MG63 (cell line): ENCODE data around the gene ZNF585A. TPM values are rescaled to one million over a fixed set of nuclear protein-coding genes. Genes with fewer than 3 reads are reported as not detected.
A peak's percentile ranks its signal among the peaks of the same experiment; 100 is the strongest.
"Not testable (repeated sequence)": the region's sequence is repeated elsewhere in the genome, so short reads cannot be mapped to it uniquely, and the experiment has no call there.

ENCODE experiments used
- DNase-seq: peaks from one replicate; pipeline ENCODE4 v3.0.0-alpha.2; 2020
- H3K27me3 ChIP-seq: fragments of 250-450 bp; sonication (Bioruptor Pico); 2 replicates; pipeline ENCODE4 v1.5.1; 2020; ENCODE audit warnings: mild to moderate bottlenecking, moderate library complexity
- H3K36me3 ChIP-seq: fragments of 250-450 bp; sonication (Bioruptor Pico); 2 replicates; pipeline ENCODE4 v1.5.1; 2020; ENCODE audit warnings: mild to moderate bottlenecking, moderate library complexity
- H3K4me3 ChIP-seq: fragments of 250-450 bp; sonication (Bioruptor Pico); 2 replicates; pipeline ENCODE4 v1.5.1; 2020; ENCODE audit warnings: mild to moderate bottlenecking, moderate library complexity
- H3K9me3 ChIP-seq: fragments of 250-450 bp; sonication (Bioruptor Pico); 2 replicates; pipeline ENCODE4 v1.5.1; 2020; ENCODE audit warnings: mild to moderate bottlenecking, moderate library complexity
- total RNA-seq: library from RNA; depleted of rRNA; stranded (reverse); fragments of >200 nt; shearing (Covaris generic); gene quantifications from 2 replicates; pipeline ENCODE4 v1.2.3, GENCODE V29; 2014; ENCODE audit warnings: low replicate concordance; rRNA removed

The ZNF585A gene
- total RNA-seq: 0.13 and 0.47 TPM in 2 replicates

DNA sequence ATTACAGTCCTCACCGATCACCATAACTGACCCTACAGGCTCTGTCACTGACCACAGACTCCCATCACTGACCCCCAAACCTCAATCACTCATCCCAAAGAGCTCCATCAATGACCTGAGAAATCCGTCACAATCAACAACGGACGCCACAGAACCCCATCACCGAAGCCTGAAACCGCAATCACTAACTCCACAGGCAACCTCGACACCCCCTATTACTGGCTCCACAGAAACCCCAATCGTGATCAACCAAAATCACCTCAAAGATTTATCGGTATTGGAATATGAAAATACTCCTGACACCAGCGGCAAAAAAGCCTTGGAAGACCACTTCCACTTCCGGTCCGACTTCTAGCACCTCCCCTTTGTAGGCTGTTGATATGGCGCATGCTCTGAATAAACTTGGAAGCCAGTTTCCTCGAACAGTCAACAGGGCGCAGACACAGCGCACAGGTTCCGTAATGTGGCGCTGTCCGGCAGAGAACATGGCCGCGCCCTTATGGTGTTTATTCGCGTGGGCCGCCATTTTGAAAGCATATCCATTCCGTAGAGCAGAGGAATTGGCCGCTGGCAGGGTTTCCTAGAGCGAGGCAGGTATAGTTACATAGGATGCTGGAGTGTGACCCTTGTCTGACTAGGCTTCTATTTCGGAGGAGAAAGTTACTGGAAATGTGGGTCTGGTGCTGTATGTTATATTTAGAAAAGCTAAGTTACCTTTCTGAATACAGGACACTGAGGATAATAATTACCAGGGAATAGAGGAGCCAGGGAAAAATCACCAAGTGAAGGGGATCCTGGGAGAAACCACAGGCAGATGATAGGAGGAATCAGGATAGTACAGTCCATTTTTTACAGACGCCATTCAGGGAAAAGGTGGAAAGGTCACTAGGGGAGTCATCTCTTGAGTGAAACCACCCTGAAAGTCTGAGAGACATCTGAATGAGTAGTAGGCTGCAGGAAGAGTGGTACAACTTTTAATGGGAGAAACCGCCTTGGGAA, at the start of gene ZNF585A:
ZNF585A (minus strand) TSS at position 328 of the 999 bp plus-strand sequence. CDS start 2,785 bp downstream, outside the sequence.
- H3K4me3 ChIP-seq: peak within 1 kb of the TSS; percentile 60
- H3K9me3 ChIP-seq: peaks cover 19% of the 10 kb centered on the region
- H3K36me3 ChIP-seq: 0 out of 2 replicates have a peak, but pooled peaks cover 3% of the 10 kb centered on the region
- no peaks in the 10 kb centered on the region for H3K27me3 ChIP-seq
- peak; percentile 85 for DNase-seq

DNA sequence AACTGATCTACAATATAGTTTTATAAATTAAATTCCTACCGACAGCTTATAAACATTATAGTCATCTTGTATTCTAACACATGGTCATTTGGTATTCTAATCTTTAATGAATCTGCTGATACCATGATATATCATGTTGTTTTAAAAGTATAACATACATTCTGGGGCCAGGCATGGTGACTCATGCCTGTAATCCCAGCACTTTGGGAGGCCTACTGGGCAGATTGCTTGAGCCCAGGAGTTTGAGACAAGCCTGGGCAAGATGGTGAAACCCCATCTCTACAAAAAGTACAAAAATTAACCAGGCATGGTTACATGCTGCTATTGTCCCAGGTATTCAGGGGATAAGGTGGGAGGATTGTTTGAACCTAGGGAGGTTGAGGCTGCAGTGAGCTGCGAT, 48.6 kb upstream of the ZNF585A start:
- Histone ChIP-seq H3K4me3 (no peak overlapping the region), H3K27me3 (no peaks in the 10 kb centered on the region), H3K9me3 (peaks cover 29% of the 10 kb centered on the region), H3K36me3 (peaks cover 51% of the 10 kb centered on the region)
- DNase-seq: no peak

DNA sequence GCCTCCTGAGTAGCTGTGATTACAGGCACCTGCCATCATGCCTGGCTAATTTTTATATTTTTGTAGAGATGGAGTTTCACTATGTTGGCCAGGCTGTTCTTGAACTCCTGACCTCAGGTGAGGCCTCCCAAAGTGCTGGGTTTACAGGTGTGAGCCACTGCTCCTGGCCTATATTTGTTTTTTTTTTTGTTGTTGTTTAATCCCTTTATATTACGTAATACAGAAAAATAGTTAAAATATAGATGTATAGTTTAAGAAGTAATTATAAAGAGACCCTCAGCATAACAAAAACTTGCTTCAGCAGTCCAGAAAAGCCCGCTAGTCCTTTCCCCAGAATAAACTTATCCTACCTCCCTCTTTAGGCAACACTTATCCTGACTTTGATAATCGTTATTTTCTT, 47.9 kb upstream of the ZNF585A start:
- H3K36me3 ChIP-seq: peaks cover 45% of the 10 kb centered on the region
- DNase-seq: no peak
- peaks cover 31% of the 10 kb centered on the region for H3K9me3 ChIP-seq
- no peaks in the 10 kb centered on the region for H3K27me3 ChIP-seq
- no peak overlapping the region for H3K4me3 ChIP-seq

DNA sequence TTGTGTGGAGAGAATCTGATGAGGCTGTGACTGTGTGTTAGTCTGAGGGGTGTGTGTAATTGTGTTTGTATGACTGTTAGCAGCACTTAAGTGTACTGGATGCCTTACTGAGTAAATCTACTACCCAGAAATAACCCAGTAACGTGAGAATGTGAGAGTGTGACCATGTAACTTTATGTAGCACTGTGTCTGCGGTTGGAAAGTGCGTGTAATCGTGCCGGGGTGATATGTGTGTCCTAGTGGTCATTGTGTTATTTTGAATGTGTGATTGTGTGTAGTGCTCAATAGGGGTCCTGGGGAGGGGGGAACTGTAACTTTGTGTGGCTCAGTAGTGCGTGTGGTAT, 46.1 kb upstream of the ZNF585A start:
- Histone ChIP-seq H3K36me3 (peaks cover 37% of the 10 kb centered on the region), H3K4me3 (peak overlapping the region; percentile 94), H3K9me3 (peaks cover 33% of the 10 kb centered on the region), H3K27me3 (no peaks in the 10 kb centered on the region)
- DNase-seq: peak; percentile 7

DNA sequence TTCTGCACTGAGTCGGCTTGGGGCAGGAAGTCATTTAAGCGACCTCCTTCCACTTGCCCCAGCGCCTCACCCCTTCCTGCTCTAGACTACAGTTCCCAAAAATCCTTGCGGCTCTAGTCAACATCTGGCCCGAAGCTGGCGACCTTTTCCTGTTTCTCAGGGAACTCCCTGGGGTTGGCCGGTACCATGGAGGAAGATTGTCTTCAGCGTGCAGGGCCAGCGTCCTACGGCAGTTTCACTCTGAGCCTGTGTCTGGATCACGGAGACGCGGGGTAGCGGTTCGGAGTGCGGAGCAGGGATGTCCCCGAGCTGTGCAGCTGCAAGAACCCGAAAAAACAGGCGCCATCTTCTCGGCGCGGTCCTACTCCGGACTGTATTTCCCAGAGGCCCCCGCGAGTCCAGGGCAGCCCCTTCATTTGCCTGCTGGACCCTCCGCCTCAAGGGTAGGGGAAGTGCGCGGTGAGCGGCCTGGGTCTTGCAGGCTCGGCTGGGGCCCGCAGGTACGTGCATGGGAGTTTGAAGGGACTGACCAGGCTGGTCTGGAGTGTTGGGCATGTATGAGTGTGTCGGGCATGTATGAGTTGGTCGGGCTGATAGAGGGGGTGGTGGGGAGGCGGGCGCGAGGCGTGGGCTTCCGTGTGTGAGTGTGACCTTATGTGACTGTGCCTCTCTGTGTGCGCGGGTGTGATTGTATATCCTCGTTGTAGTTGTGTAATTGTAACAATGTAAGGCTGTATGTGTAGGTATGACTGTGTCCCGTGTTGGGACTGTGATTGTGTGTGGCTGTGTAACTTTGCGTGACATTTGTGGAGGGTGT, 45.5 kb upstream of the ZNF585A start, which contains the start of gene ZNF383:
ZNF383 (plus strand) TSS at position 440 of the 817 bp plus-strand sequence. CDS start 12,240 bp downstream, outside the sequence.
- Histone ChIP-seq H3K9me3 (peaks cover 29% of the 10 kb centered on the region), H3K4me3 (peak within 1 kb of the TSS; percentile 94)

DNA sequence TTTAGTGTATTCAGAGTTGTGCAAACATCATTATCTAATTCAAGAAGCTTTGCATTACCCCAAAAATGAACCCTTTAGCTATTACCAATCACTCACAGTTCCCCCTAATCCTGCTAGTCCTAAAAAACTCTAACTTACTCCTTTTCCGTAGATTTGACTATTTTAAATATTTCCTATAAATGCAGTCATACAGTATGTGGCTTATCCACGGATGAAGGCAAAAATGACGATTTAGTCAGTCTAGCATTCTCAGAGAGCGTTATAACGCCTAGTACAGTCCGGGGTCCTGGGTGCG, 44.9 kb upstream of the ZNF585A start:
- peaks cover 29% of the 10 kb centered on the region for H3K9me3 ChIP-seq
- DNase-seq: no peak
- H3K27me3 ChIP-seq: no peaks in the 10 kb centered on the region
- peaks cover 29% of the 10 kb centered on the region for H3K36me3 ChIP-seq
- H3K4me3 ChIP-seq: peak overlapping the region; percentile 94

More for the DNA sequence above, 45.5 kb upstream of the ZNF585A start, which contains the start of gene ZNF383:
- DNase-seq: peak; percentile 92
- Histone ChIP-seq H3K27me3 (no peaks in the 10 kb centered on the region), H3K36me3 (peaks cover 34% of the 10 kb centered on the region)

DNA sequence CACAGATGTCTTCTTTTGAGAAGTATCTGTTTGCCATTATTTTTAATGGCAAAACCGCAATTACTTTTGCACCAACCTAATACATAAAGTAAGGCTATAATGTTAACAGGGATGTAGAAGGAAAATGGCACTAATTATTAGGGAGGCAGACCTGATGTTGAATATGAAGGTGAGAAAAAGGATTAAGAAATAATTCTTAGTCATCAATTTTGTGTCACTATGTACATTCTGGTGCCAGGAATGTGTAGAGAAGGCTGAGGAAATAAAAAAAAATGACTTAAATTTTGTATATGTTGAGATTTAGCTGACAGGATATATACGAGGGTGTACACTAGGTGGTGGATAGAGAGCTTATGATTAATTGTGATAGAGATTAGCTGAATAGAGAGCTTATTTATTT, 25.3 kb upstream of the ZNF585A start:
- Histone ChIP-seq H3K27me3 (no peaks in the 10 kb centered on the region), H3K36me3 (no peaks in the 10 kb centered on the region), H3K4me3 (no peak overlapping the region), H3K9me3 (peaks cover 2% of the 10 kb centered on the region; the same call in 1 of the 2 replicates)
- no peak for DNase-seq

DNA sequence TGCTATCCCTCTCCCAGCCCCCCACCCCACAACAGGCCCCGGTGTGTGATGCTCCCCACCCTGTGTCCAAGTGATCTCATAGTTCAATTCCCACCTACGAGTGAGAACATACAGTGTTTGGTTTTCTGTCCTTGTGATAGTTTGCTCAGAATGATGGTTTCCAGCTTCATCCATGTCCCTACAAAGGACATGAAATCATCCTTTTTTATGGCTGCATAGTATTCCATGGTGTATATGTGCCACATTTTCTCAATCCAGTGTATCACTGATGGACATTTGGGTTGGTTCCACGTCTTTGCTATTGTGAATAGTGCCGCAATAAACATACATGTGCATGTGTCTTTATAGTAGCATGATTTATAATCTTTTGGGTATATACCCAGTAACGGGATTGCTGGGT, 24.6 kb upstream of the ZNF585A start:
- not testable (repeated sequence) for DNase-seq, H3K27me3 ChIP-seq, H3K9me3 ChIP-seq, H3K4me3 ChIP-seq, H3K36me3 ChIP-seq

DNA sequence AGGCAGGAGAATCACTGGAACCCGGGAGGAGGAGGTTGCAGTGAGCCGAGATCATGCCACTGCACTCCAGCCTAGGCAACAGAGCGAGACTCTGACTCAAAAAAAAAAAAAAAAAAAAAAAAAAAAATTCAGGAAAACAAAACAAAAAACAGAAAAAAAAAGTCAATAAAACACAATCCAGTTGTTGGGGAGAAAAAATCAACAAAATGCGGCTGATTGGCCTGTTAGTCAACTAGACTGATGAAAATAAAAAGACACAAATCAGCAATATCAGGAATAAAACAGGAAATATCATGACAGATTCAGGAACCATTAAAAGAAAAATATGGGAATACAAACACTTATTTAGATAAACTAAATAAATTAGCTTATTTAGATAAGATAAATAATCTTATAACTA, 22.8 kb upstream of the ZNF585A start:
- DNase-seq, H3K9me3 ChIP-seq, H3K36me3 ChIP-seq, H3K27me3 ChIP-seq, H3K4me3 ChIP-seq: not testable (repeated sequence)

DNA sequence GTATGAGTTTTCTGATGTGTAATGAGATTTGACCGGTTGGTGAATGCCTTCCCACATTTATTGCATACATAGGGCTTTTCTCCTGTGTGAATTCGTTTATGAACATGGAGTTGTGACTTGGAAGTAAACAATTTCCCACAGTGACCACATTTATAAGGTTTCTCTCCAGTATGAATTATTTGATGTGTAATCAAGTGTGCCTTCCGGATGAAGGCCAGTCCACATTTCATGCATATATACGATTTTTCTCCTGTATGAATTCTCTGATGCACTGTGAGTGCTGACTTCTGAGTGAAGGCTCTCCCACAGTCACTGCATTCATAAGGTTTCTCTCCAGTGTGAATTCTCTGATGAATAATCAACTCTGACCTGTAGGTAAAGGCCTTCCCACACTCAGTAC, 13.6 kb upstream of the ZNF585A start:
- not testable (repeated sequence) for H3K9me3 ChIP-seq, H3K27me3 ChIP-seq, H3K4me3 ChIP-seq, DNase-seq, H3K36me3 ChIP-seq

DNA sequence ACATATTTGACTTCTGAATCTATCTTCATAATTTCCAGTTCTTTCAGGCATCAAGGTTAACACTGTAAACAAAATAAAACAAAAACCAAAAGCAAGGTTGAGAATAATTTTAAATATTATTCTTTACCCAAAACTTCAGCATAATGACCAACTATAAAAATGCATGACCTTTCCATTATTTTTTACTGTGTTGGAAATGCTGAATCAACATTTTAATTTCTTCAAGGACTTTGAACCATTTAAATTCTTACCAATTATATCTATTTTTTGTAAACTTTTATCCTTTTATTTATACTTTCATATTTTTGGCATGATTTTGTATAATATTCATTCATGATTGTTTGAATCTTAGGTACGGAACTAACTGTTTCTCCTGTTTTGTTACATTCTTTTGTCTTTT, 6.9 kb downstream of the ZNF585A start:
- Histone ChIP-seq H3K36me3 (peaks cover 7% of the 10 kb centered on the region; the same call in 1 of the 2 replicates), H3K4me3 (no peak overlapping the region), H3K9me3 (peaks cover 14% of the 10 kb centered on the region; the same call in 1 of the 2 replicates), H3K27me3 (no peaks in the 10 kb centered on the region)
- no peak for DNase-seq

DNA sequence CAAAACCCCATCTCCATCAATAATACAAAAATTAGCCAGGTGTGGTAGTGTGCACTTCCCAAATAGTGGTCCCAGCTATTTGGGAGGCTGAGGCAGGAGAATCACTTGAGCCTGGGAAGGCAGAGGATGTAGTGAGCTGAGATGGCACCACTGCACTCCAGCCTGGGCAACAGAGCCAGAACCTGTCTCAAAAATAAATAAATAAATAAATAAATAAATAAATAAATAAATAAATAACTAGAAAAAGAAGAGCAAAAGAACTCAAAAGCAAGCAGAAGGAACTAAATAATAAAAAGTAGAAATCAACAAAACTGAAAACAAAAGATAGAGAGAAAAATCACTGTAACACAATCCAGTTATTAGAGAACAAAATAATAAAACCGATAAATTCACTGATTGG, 12.3 kb downstream of the ZNF585A start:
- H3K4me3 ChIP-seq: no peak overlapping the region
- H3K9me3 ChIP-seq: peaks cover 23% of the 10 kb centered on the region
- DNase-seq: no peak
- peaks cover 3% of the 10 kb centered on the region for H3K36me3 ChIP-seq
- H3K27me3 ChIP-seq: no peaks in the 10 kb centered on the region

DNA sequence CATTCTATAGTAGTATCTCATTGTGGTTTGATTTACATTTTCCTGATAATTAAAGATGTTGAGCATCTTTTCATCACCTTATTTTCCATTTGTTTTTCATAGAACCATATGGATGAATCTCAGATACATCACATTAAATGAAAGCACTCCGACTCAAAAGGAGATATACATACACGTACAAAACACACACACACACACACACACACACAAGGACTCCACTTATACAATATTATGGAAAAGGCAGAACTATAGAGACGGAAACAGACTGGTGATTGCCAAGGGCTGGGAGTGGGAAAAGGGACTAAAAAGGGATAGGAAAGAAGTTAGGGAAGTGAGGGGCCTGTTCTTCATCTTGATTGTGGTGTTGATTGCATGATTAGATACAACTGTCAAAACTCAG, 24.3 kb downstream of the ZNF585A start:
- no peak overlapping the region for H3K4me3 ChIP-seq
- H3K9me3 ChIP-seq: peaks cover 17% of the 10 kb centered on the region
- DNase-seq: no peak
- H3K27me3 ChIP-seq: no peaks in the 10 kb centered on the region
- H3K36me3 ChIP-seq: no peaks in the 10 kb centered on the region; the same call in 1 of the 2 replicates

DNA sequence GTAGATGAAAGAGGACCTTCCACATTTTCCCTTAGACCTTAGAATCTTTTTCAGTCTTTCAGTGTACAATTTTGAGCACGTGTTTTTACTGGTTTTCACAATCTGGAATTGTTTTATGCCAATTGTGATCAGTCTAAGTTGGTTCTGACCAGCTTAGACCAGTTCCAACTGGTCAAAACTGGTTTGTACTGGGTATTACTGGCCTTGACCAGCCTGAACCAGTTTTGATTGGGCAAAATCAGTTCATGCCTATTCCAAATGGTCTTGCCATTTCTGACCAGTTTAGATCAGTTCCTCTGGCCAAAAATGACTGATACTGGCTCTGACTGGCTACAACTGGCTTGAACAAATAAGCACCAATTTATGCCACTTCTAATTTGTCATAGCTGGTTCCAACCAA, 36.4 kb downstream of the ZNF585A start:
- H3K4me3 ChIP-seq: no peak overlapping the region
- DNase-seq: no peak
- no peaks in the 10 kb centered on the region for H3K27me3 ChIP-seq
- H3K36me3 ChIP-seq: no peaks in the 10 kb centered on the region
- H3K9me3 ChIP-seq: peaks cover 61% of the 10 kb centered on the region

DNA sequence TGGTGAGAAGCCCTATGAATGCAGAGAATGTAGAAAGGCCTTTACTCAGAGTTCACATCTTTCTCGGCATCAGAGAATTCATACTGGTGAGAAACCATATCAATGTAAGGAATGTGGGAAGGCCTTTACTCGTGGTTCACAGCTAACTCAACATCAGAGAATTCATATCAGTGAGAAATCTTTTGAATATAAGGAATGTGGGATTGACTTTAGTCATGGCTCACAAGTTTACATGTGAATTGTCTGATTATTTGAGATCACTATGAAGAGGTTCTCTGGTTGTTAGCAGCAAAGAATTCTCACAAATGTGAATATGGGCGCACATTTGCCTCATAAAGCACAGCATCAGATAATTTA, 43.7 kb downstream of the ZNF585A start:
- DNase-seq: no peak
- no peaks in the 10 kb centered on the region for H3K27me3 ChIP-seq
- H3K9me3 ChIP-seq: peaks cover 97% of the 10 kb centered on the region
- H3K36me3 ChIP-seq: peaks cover 30% of the 10 kb centered on the region
- no peak overlapping the region for H3K4me3 ChIP-seq

DNA sequence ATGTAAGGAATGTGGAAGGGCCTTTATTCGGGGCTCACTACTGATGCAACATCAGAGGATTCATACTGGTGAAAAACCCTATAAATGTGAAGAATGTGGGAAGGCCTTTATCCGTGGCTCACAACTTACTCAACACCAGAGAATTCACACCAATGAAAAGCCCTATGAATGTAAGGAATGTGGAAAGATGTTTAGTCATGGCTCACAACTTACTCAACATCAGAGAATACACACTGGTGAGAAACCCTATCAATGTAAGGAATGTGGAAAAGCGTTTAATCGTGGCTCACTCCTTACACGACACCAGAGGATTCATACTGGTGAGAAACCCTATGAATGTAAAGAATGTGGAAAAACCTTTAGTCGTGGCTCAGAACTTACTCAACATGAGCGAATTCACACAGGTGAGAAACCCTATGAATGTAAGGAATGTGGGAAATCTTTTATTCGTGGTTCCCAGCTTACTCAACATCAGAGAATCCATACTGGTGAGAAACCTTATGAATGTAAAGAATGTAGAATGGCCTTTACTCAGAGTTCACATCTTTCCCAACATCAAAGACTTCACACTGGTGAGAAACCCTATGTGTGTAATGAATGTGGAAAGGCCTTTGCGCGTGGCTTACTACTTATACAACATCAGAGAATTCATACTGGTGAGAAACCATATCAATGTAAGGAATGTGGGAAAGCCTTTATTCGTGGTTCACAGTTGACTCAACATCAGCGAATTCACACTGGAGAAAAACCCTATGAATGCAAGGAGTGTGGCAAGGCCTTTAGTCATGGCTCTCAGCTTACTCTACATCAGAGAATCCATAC, 44.3 kb downstream of the ZNF585A start:
- Histone ChIP-seq H3K9me3 (peaks cover 94% of the 10 kb centered on the region), H3K27me3 (no peaks in the 10 kb centered on the region), H3K36me3 (peaks cover 30% of the 10 kb centered on the region), H3K4me3 (no peak overlapping the region)
- DNase-seq: no peak
